Limb (tissue), 2 donors: ENCODE results near the gene VSTM2L.

Experiments used
- DNase-seq, 2 donors: peaks; one replicate each; pipeline ENCODE4 v3.0.0-alpha.2; 2016; ENCODE audit errors: extremely low spot score in 2 of 2

VSTM2L gene

DNA sequence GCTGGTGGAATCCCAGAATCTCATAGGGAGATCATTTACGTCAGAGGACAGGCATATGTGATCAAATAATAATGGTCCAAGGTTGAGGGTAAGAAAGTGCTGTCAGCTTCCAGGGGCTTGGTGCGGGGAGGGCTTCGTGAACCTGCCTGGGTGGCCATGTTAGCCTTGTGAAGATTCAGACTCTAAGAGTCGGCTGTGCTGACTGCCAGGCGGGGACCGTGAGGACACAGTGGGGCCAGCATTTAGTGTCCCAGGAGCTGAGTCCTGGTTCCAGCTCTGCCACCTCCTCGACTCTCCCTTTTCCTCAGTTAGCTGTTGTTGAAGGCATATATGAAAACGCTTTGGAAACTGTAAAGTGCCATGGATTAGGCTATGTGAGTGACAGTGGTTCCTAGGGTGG is 33.5 kb downstream of the VSTM2L start:
- DNase-seq, result no peak

DNA sequence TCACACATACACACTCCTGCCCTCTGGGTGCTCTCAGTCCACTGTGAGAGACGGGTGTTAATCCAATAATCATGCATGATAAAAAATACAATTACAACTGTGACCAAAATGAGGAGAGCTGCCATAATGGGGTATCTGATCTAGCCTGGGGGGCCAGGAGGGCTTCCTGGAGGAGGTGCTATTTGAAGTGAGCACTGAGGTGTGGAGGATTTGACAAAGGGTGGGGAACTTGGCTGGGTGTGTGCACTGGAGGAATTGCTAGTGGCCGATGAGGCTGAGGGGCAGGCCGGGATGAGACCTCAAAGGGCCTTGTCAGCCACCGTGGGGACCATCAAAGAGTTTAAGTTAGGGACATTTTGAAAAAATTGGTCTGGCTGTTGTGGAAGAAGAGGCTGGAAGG is 34.8 kb downstream of the VSTM2L start:
- DNase-seq, result no peak

DNA sequence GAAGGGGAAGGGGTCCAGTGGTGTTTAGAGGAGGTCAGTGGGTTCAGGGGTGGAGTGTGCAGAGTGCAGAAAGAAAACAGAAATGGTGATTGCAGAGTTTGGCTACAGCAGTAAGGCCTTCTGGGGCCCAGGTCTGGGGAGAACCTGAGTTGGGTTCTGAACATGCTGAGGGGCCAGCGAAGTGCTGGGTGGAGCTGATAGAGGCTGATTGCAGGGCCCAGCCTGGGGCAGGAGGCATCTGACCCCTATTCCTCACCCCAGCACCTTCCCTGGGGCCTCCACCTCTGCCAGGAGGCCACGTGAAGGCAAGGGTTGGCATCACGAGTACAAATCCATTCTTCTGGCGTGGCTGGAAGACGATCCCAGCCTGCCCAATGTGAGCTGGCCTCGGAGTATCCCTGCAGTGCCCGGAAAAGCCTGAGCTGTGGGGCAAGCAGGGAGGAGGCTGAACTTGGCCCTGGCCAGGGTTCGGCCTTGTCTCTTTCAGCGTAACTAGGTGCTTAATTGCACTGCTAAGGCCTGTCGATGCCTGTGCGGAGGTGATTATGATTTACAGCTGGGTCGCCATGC is 35.3 kb downstream of the VSTM2L start:
- no peak for DNase-seq

DNA sequence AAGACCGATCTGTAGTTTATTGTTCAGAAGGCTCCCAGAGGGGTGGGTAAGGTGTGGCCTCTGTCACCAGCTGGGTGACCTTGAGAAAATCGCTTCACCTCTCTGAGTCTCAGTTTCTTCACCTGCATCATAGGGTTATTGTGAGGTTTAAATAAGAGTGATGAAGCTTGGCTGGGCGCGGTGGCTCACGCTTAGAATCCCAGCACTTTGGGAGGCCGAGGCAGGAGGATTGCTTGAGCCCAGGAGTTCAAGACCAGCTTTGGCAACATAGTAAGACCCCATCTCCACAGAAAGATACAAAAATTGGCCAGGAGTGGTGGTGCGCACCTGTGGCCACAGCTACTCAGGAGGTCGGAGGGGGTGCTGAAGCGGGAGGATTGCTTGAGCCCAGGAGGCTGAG is 36.0 kb downstream of the VSTM2L start:
- DNase-seq, result no peak

DNA sequence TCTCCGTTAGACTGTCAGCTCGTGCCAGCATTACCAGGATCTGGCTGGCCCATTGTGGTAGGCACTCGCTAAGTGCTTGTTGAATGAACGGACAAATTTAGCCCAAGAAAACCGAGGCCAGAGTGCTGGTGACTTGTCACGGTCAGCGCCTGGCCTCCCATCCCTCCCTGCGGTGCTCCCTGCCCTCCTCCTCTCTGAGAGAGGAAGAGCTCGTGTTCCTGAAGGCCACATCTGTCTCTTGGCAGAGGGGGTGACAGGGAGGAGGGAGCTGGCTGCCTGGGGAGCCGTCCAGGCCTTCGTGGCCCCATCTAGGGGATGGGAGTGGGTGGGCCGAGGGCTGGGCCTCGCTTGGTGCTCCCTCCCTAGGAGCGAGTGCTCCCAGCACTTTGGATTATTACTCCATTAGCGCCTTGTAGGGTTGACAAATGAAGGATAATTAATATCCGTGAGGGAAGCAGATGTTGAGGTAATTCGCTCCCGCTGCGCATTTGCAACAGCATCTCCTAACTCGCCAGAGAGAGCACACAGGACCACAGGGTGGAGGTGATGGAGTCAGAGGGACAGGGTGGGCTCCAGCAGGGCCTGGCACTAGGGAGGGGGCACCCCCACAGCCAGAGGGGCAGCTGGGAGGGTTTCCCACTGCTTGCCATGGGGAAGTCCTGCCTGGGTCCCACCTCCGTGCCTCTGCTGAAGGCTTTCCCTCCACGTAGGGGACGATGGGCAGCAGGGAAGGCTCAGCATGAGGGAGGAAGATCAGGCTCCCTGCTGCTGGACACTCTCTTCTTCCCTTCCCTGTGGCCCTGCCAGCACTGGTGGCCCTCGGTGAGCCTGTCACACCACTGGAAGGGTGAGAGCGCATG is 37.0 kb downstream of the VSTM2L start:
- no peak for DNase-seq

DNA sequence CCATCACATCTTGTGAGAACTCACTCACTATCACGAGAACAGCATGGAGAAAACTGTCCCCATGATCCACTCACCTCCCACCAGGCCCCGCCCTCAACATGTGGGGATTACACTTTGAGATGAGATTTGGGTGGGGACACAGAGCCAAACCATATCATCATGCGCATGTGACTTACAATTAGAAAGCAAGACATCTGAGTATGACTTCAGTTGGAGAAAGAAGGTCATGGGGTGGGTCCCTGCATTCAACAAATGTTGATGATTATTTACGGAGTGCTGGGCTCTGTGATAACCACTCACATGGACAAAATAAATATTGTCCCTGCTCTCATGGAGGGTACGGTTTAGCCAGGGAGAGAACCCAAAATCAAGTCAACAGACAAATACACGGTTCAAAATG is 37.9 kb downstream of the VSTM2L start:
- no peak for DNase-seq

DNA sequence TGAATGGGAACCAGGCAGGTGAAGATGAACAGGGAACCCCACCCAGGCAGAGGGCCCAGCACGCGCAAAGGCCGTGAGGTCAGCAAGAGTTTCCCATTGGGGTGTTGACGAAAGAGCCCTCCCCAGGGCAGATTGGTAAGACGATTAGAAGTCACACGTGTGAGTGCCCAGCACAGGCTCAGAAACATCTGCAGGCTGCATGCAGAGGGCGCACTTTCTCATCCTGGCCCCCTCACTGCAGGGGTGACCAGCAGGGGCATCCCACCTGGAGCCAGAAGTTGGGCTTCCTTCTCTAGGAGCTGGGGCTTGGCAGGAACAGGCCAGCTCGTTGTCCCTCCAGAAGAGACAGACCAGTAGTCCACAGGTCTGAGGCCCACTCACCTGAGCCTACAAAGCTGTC is 38.4 kb downstream of the VSTM2L start:
- DNase-seq, result no peak

DNA sequence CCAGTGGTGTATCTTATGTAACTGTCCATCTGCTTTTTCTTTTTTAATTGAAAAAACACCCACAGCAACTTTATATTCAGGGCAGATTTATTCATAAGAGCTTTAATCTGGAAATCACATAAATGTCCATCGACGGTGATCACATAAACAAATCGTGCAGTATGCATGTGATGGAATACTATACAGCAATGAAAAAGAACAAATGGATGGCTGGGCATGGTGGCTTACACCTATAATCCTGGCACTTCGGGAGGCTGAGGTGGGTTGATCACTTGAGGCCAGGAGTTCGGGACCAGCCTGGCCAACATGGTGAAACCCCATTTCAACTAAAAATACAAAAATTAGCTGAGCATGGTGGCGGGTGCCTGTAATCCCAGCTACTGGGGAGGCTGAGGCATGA is 39.1 kb downstream of the VSTM2L start:
- DNase-seq, result no peak

DNA sequence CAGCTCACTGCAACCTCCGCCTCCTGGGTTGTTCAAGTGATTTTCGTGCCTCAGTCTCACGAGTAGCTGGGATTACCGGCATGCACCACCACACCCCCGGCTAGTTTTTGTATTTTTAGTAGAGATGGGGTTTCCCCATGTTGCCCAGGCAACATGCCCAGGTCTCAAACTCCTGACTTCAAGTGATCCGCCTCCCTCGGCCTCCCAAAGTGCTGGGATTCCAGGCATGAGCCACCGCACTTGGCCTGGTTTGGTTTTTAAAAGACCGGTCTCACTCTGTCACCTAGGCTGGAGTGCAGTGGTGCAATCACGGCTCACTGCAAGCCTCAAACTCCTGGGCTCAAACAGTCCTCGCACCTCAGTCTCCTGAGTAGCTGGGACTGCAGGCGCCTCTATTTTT is 40.1 kb downstream of the VSTM2L start:
- DNase-seq, result no peak

DNA sequence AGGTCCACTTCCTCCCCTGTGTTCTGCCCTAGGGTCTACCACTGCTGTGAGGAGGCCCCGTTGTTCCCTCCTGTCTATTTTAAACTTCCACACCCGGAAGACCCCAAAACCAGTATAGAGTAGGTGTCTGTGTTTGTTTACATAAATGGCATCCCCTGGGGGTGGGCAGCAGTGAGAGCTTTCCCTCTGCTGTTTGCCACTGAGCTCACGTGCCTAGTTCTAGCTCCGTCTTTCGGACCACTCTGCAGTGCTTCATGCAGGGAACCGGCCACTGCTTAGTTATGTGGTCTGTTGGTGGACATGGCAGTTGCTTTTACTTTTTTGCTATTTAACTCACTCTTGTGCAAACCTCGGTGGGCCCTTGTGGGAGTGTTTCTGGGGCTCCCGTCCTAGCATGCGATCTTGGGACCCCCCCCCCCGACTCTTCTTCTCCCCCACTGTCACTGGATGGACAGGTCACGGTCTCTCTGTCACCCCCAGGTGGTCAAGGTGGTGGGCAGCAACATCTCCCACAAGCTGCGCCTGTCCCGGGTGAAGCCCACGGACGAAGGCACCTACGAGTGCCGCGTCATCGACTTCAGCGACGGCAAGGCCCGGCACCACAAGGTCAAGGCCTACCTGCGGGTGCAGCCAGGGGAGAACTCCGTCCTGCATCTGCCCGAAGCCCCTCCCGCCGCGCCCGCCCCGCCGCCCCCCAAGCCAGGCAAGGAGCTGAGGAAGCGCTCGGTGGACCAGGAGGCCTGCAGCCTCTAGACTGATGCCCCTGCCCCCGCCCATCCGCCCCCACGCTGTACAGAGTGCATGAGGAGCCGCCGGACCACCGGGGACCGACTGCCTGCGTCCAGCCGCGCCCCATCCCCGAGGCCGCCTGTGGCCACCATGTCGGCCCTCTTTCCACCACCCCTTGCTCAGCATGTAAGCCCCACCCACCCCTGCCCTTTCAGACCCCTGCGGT is 40.9 kb downstream of the VSTM2L start:
- no peak for DNase-seq

DNA sequence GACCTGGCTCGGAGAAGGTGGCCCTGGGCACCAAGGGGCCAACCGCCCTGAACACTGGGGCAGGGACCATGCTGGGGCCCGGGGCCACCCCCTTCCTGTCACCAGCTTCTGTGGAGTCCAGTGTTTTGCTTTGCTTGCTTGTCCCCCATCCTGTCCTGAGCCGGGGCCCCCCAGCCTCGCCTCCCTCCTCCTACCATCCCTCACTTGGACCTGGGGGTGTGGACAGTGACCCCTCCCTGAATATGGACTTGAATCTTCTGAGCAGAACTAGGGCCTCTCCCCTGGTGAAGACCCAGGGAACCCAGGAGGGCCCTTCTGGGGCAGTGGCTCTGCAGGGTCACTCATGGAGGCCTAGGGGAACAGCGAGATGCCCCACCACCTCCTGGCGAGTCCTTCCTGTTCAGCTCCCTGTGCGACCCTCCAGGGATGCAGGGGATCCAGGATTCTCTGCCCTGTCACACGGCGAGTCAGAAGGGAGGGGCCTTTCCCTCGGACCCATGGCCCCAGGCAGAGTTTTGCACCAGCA is 41.6 kb downstream of the VSTM2L start:
- no peak for DNase-seq

DNA sequence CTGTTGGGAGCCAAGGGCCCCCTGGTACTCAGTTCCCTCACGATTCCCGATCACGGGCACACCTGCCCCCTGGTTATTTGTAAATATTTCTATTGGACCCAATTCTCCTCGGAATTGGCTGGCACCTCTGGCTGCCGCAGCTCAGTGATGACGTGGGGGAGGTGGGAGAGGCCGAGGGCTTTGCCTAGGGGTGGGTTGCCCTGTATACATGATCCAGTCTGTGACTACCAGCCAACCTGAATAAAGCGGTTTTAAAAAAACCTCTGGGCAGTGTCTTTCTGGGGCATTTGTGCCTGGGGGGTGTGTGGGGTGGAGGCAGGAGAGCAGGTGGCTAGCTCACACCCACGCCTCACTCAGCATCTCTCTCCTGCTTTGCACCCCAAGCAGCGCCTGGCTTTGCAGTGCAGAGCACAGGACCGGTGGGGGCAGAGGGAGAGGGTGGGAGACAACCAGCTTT is 42.2 kb downstream of the VSTM2L start:
- DNase-seq, result no peak

DNA sequence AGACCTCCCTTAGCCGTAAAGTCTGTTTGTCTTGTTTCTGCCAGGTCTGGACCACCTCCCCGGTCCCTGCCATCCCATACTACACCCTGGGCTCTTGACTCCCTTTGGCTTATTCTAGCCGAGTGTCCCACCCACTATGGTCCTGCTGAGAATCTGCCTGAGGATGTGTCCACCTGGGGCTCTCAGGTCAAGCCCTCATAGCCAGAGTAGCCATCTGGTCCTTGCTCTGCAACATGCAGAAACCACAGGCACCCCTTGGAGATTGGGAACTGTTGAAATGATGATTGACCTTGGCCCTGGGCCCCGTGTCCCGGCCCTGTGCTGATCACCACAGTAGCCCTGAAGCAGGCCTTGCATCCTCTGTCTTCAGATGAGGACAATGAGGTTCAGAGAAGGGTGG is 44.0 kb downstream of the VSTM2L start:
- no peak for DNase-seq

DNA sequence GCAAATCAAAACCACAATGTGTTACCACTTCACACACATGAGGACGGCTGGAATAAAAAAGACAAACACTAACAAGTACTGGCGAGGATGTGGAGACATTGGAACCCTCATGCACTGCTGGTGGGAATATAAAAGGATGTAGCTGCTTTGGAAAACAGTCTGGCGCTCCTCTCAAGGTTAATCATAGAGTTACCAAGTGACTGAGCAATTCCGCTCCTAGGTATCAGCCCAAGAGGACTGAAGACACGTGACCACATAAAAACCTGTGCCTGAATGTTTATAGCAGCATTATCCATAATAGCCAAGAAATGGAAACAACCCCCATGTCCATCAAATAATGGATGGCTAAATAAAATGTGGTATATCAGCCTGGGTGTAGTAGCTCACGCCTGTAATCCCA is 45.0 kb downstream of the VSTM2L start:
- no peak for DNase-seq

DNA sequence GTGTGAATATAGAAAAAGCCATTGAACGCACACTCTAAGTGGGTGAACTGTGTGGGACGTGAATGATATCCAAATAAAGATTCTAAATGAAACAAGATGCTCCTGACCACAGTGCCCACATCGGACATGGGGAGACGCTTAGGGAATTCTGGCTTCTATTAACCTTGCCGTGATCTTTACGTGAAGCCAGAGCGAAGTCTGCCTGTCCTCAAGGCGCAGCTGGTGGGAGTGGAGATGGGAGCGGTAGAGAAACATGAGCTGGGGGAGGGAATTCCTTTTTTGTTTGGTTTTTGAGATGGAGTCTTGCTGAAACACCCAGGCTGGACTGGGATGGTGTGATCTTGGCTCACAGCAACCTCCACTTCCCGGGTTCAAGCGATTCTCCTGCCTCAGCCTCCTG is 46.0 kb downstream of the VSTM2L start:
- DNase-seq, result no peak

DNA sequence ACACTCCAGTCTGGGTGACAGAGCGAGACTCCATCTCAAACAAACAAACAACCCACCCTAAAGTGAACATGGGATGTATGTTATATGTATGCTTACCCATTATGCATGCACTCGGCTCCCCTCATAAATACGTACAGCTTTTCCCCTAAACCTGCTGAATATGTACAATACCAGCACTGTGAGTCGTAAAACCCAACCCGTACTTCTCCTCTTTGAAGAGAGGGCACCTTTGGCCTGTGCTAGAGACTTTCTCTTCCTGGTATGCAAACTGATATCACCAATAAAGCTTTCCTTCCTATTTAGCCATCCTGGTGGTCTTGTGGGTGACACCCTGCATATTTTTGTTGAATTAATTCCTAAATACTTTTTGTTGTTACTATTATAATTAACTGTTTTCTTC is 51.3 kb downstream of the VSTM2L start:
- no peak for DNase-seq

DNA sequence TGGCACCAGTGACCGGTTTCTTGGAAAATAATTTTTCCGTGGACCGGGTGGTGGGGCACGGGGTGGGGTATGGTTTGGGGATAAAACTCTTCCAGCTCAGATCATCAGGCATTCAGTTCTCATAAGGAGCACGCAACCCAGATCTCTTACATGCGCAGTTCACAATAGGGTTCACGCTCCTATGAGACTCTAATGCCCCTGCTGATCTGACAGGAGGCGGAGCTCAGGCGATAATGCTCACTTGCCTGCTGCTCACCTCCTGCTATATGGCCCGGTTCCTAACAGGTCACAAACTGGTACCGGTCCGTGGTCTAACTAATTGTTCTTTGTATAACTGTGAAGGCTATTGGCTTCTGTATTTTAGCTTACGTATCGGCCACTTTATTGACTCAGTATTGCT is 51.7 kb downstream of the VSTM2L start:
- no peak for DNase-seq

DNA sequence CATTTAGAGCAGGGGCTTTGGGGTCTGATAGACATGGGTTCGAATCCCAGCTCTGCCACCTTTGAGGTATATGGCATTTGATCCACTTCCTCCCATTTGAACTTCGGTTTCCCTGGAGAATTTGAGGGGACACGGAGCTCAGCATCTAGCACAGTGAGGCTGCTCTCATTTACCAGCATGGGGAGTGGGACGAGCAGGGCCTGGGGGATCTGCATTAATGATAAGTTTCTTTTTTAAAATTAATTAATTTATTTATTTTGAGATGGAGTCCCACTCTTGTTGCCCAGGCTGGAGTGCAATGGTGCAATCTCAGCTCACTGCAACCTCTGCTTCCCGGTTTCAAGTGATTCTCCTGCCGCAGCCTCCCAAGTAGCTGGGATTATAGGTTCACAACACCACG is 52.6 kb downstream of the VSTM2L start:
- no peak for DNase-seq

DNA sequence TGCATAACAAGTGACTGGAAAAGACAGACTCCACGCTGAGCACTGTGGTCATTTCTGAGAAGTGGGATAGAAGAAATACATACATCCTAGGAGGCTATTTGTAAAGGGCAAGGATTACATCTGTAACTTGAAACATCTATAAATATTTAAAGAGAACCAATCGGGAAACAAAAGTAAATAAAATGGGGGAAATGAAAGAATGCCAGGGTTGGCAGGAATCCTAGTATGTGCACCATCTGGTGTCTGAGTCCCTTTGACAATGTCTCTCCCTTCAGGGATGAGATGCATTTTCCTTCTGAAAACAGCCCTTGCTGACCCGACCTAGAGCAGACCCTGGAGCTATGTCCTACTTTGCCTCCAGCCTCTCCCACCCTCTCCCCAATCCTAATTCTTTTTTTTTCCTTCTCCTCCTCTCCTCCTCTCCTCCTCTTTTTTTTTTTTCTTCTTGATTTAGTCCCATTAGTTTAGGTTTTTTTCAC is 53.2 kb downstream of the VSTM2L start:
- no peak for DNase-seq

DNA sequence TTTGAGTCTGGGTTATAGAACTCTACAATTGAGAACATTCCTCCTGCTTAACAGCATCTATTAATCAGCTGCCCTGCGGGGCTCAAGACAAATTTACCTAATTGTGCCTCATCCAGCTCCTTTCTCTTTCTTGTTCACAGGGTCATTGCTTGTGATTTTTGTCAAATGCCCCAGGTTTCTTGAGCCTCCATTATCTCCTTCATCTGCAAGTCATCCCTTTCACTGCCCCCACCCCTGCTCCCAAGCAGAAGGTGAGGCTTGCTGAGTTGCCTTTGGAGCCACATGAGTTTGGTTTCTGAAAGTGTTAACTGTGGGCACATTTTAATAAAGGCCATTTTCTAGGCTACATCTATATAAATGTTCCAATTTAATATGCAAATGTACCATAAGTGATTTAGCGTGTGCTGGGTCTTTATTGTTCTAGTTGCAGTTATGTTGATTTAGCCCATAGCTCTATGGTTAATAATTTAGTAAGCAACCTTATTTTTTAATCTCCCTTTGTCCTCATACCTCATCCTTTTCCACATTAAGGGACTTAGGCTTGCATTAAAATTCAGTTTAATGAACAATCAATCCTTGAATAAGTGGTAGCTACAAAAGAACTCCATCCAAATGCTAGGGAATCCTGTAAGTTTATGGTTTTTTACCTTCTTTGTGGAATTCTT is 56.1 kb downstream of the VSTM2L start:
- no peak for DNase-seq

DNA sequence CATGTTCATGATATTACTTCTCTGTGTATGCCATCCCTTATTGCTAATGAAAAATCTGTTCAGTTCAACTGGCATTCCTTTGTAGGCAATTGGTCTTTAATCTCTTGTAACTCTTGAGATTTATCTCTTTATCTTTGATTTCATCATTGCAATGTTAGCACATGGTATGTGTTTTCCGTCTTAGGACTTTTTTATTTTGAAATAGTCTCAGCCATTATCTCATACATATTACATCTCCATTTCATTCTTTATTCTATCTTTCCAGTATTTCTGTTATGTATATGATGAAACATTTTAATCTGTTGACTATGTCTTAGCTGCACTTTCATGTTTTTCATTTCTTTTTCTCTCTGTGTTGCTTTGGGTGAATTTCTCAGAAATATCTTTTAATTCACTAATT is 58.1 kb downstream of the VSTM2L start:
- DNase-seq, result no peak
